Effector CD4-positive, alpha-beta T cell (primary cell): ENCODE measurements around the gene UBE4A.

ENCODE experiments used
- DNase-seq: peaks from one replicate; pipeline ENCODE4 v3.0.0-alpha.2; 2020

UBE4A gene

GRCh38 chr11:118342503-118343161 is 16.8 kb upstream of the UBE4A start, which contains the start of gene CD3D:
CD3D (minus strand) TSS chr11:118342705; CDS start chr11:118342607, 98 bp downstream.
- peak; percentile 70 for DNase-seq

GRCh38 chr11:118343248-118343647 is 16.2 kb upstream of the UBE4A start:
- no peak for DNase-seq

GRCh38 chr11:118343981-118344515 is 15.4 kb upstream of the UBE4A start, which contains the start of gene CD3G:
CD3G (plus strand) TSS chr11:118344344; CDS start chr11:118344424, 80 bp downstream.
- DNase-seq = peak; percentile 68

- no peak for DNase-seq
Measured at GRCh38 chr11:118349475-118349874, 9.9 kb upstream of the UBE4A start.

GRCh38 chr11:118353084-118353710 is 6.2 kb upstream of the UBE4A start:
- no peak for DNase-seq

- DNase-seq = no peak
Measured at GRCh38 chr11:118358071-118358470, 1.3 kb upstream of the UBE4A start.

- DNase-seq = no peak
Measured at GRCh38 chr11:118364956-118365615, 5.7 kb downstream of the UBE4A start.

- no peak for DNase-seq
Measured at GRCh38 chr11:118366287-118366686, 6.9 kb downstream of the UBE4A start.

- no peak for DNase-seq
Measured at GRCh38 chr11:118370774-118371173, 11.4 kb downstream of the UBE4A start.

GRCh38 chr11:118373263-118373662 is 13.9 kb downstream of the UBE4A start:
- DNase-seq = no peak

GRCh38 chr11:118373871-118374270 is 14.5 kb downstream of the UBE4A start:
- no peak for DNase-seq

- DNase-seq = no peak
Measured at GRCh38 chr11:118374729-118375128, 15.3 kb downstream of the UBE4A start.

GRCh38 chr11:118375978-118376377 is 16.6 kb downstream of the UBE4A start:
- no peak for DNase-seq

- DNase-seq = no peak
Measured at GRCh38 chr11:118379497-118379896, 20.1 kb downstream of the UBE4A start.

- DNase-seq = no peak
Measured at GRCh38 chr11:118380571-118380970, 21.2 kb downstream of the UBE4A start.

GRCh38 chr11:118382954-118383353 is 23.6 kb downstream of the UBE4A start:
- no peak for DNase-seq

- DNase-seq = no peak
Measured at GRCh38 chr11:118383657-118384056, 24.3 kb downstream of the UBE4A start.

- DNase-seq = no peak
Measured at GRCh38 chr11:118396097-118396501, 36.7 kb downstream of the UBE4A start.

- no peak for DNase-seq
Measured at GRCh38 chr11:118397448-118397847, 38.0 kb downstream of the UBE4A start.

GRCh38 chr11:118398791-118399559 is 39.6 kb downstream of the UBE4A start:
- peak; percentile 60 for DNase-seq

GRCh38 chr11:118401151-118401879 is 41.9 kb downstream of the UBE4A start, which contains the start of gene ATP5MG:
ATP5MG (plus strand) TSS chr11:118401606; CDS start chr11:118401666, 60 bp downstream.
- peak; percentile 92 for DNase-seq
